ENCODE measurements around the gene TFPI2.

TFPI2 gene

GRCh38 chr7:93906267-93906666 lies 15.7 kb upstream of the TFPI2 start, which contains the start of gene GNGT1:
Gene GNGT1, plus strand, starts transcription at chr7:93906567. Its CDS starts 180 bp downstream, at chr7:93906747.
- no peak for DNase-seq

- DNase-seq: peak; percentile 69
These were observed 12.3 kb upstream of the TFPI2 start for GRCh38 chr7:93902777-93903423.

- DNase-seq: no peak
These were observed 7.1 kb upstream of the TFPI2 start for GRCh38 chr7:93897680-93898079.

- no peak for DNase-seq
These were observed 5.5 kb upstream of the TFPI2 start for GRCh38 chr7:93895859-93896600.

- no peak for DNase-seq
These were observed 4.5 kb upstream of the TFPI2 start for GRCh38 chr7:93894966-93895640.

DNA sequence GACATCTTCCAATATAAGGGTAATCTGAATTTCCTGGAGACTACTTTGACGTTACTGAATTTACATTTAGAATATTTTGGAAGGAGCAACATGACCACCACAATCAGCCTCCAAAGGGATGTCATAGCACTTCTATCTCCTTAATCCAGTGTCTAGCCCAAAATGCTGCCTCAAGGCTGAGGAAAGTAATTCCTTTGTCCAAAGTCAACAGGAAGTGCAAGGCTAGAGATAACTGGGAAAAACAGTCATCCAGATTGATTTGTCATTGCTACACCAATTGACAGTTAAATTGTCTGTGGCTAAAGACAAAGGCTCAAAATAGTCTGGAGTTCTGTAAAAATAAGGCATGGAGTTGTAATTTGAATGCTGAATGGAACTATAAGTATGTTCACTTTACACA lies 3.9 kb upstream of the TFPI2 start:
- DNase-seq: peak; percentile 43

DNA sequence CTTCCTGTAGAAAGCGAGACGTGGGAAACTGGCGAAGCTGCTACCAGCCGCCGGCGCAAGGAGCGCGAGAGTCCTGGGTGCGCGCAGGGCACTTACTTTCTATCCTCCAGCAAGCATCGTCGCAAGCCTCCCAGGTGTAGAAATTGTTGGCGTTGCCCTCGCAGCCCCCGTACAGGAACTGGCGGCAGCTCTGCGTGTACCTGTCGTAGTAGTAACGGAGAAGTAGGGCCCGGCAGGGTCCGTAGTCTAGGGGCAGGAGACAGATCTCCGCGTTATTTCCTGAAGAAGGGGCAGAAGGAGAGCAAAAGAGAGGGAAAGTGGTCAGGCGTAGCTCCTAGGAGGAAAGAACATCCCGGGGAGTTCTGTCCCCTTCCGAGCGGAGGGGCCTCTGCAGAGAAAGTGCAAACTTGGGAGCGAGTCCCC lies 501 bp downstream of the TFPI2 start:
- DNase-seq: peak; percentile 47

- peak; percentile 71 for DNase-seq
These were observed 1.3 kb downstream of the TFPI2 start for GRCh38 chr7:93889261-93889660.

DNA sequence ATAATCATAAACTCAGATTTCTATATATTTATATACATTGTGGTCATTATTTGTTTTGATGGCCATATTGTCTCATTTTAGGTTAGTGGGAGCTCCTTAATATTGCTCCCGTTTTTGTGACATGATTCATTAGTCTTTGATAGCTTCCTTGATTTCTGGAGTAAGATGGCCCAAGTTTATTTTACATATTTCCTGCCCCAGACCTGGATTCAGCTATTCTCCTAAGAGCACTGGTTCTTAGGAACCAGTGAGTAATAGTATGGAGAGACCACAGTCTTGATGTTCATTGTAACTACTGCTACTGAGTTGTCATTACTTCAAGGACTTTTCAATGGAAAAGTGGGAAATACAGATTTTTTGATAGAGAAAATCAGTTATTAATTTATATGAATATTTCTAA lies 6.0 kb downstream of the TFPI2 start:
- DNase-seq: no peak

DNA sequence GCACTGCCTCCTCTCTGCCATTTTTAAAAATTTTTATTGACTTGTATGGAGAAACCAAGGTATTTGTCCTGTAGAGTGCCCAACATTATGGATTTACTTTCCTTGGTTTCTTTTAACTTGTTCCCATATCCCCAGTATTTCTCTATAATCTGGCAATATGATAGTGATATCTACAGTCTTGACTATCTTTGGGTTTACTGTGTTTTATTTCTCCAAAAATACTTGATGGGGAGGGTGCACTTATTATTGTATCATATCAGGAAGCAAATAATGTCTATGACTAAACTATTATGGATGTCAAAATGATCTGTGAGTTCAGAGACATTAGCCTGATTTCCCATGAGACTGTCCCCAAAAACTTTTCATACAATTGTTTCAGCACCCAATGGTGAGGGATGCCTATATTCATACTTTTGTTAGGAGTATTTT lies 6.6 kb downstream of the TFPI2 start:
- DNase-seq: no peak

GRCh38 chr7:93883078-93883916 lies 7.3 kb downstream of the TFPI2 start:
- DNase-seq: peak; percentile 19

- peak; percentile 36 for DNase-seq
These were observed 8.1 kb downstream of the TFPI2 start for GRCh38 chr7:93882468-93882867.

GRCh38 chr7:93879356-93879755 lies 11.2 kb downstream of the TFPI2 start:
- no peak for DNase-seq

DNA sequence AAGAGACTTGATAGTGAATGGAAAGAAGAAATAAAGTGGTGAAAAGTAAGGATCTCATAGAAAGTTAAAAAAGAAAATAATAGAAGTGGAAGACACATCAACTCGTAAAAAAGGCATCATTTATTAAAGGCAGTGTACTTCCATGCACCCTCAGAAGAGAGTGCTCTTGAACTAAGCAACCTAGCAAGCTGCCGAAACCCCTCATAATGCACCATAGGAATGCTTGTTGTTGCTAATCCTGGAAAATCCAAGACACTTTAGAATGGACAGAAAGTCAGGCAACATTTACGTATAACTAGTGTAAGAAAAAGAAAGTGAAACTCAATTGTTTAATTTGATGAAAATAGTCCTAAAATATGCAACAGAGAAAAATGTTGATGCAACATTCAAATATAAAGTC lies 12.8 kb downstream of the TFPI2 start:
- no peak for DNase-seq

GRCh38 chr7:93873998-93874574 lies 16.5 kb downstream of the TFPI2 start:
- DNase-seq: no peak

- DNase-seq: no peak
These were observed 23.7 kb downstream of the TFPI2 start for GRCh38 chr7:93866886-93867285.

GRCh38 chr7:93862651-93863050 lies 27.9 kb downstream of the TFPI2 start:
- DNase-seq: no peak

GRCh38 chr7:93861325-93861949 lies 29.1 kb downstream of the TFPI2 start:
- DNase-seq: no peak

DNA sequence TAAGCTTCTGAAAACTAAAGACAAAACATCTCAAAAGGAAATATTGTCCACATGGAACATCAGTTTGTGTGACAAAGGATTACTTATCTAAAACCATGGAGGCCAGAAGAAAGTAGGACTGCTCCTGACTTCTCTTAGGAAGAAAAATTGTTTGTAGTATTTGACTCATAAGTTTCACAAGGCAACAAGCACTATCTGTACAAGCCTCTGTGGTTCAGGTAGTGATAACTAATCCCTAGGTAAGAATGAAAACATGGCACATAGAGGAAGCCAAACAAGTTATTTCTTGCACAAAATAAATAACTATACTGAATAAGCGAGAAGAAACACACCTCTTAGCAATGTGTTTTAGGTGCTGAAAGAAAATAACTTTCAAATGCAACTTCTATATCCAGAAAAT lies 30.3 kb downstream of the TFPI2 start:
- DNase-seq: no peak

DNA sequence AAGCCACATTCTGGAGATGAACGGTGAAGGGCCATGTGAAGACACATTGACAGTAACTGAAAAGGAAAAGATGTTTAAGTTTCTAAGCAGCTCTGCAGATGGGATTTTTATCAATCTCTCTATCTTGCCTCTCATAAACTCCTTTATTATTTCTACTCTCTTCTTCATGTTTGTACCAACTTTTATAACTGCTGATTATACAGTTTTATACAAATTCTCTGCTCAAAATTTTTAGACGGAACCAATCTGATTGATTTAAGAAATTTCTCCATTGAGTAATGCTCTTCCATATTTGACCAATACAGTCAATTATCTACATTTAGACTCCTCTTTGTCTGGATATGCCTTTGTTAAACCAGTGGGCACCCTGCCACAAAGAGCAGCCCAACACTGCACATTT lies 31.7 kb downstream of the TFPI2 start:
- DNase-seq: no peak

GRCh38 chr7:93856323-93856722 lies 34.2 kb downstream of the TFPI2 start:
- peak; percentile 19 for DNase-seq

- DNase-seq: no peak
These were observed 34.8 kb downstream of the TFPI2 start for GRCh38 chr7:93855797-93856196.

All from fibroblast of skin of right biceps (primary cell).